Pancreas (tissue), 10 donors: ENCODE data around the gene FPR3. TPM values are rescaled to one million over a fixed set of nuclear protein-coding genes. Genes with fewer than 3 reads are reported as not detected.

Source experiments
- ATAC-seq, 4 donors: fragments of 200-7000 bp; cut with Tn5 transposase; one replicate each; pipeline versions ENCODE4 v1.8.0 to v1.9.1; 2020; ENCODE audit warnings: mild to moderate bottlenecking in 4 of 4, moderate library complexity in 4 of 4
- DNase-seq, 6 donors: peaks; one replicate each; pipeline ENCODE4 v3.0.0-alpha.2; 2020
- FAIRE-seq: peaks from 2 replicates; lab custom pipeline; 2012; peaks lifted over from hg19 to GRCh38; lab: Jason Lieb, UNC
- H3K27ac ChIP-seq, 4 donors: fragments of 200-600 bp; sonication (generic); 1 replicate in 3 of 4; 2 replicates in 1 of 4; pipeline versions ENCODE4 v1.5.0 to v1.8.0; 2020
- H3K27me3 ChIP-seq, 4 donors: fragments of 200-600 bp; one replicate each; pipeline ENCODE4 v1.8.0; 2021
- H3K36me3 ChIP-seq, 3 donors: fragments of 200-600 bp; sonication (generic) in 1 of 3; one replicate each; pipeline versions ENCODE4 v1.5.0 to v1.8.0; 2020 to 2021
- H3K4me1 ChIP-seq, 3 donors: fragments of 200-600 bp; one replicate each; pipeline ENCODE4 v1.8.0; 2021
- H3K4me3 ChIP-seq, 4 donors: fragments of 200-600 bp; sonication (generic) in 2 of 4; one replicate each; pipeline versions ENCODE4 v1.5.0 to v1.8.0; 2020 to 2021
- H3K9me3 ChIP-seq, 4 donors: fragments of 200-600 bp; one replicate each; pipeline ENCODE4 v1.8.0; 2021
- CTCF ChIP-seq, 4 donors: fragments of 200-600 bp; sonication (generic) in 3 of 4; IDR thresholded peaks; one replicate each; pipeline versions ENCODE4 v1.5.0 to v1.8.0; 2021; ENCODE audit warnings: antibody characterized with exemption in 4 of 4
- WGBS, 2 donors: extraction: QIAGEN DNeasy Blood & Tissue Kit; methylation state at CpG; one replicate each; pipeline ENCODE4 v1.1.7; 2013; 5-methylcytosine and 5-hydroxymethylcytosine counted together
- intact Hi-C, 3 donors: fragments of 100-400 bp; cut with DNase I; formaldehyde crosslinking; loops; one replicate each; pipeline versions ENCODE4 v1.11.1 to v1.14.2; 2022
- polyA plus RNA-seq, 2 donors: library from polyadenylated mRNA; stranded (reverse); fragments of 200-250 nt; gene quantifications; one replicate each; pipeline ENCODE4 v1.2.3, GENCODE V29; 2013
- total RNA-seq, 6 donors: library from RNA; stranded (reverse); fragmentation: NEBNext Ultra II Directional in 4 of 6; extraction: Animal tissue kit (Norgen Biotek cat#: 25700) in 4 of 6; gene quantifications; one replicate each; pipeline versions ENCODE4 v1.2.1 to v1.2.4, GENCODE V29; 2021 to 2023
- donor health status: healthy with polysubstance abuse.
- donor health status: DM: no; HTN: no; CAD: no; lungs with moderate emphysema.
- donor health status: DM: no; HTN: no; CAD: no.
- donor health status: control.
- donor health status: control.
- donor health status: Bipolar disorder and iron deficiency.
- donor health status: DM: yes; HTN: yes; CAD: no.
- donor health status: DM: no; HTN: no; CAD: no.
- donor health status: DM: no; HTN: no; CAD: no.
- donor health status: DM: yes; HTN: yes; CAD: no.

The FPR3 gene
- total and polyA plus RNA-seq, 8 donors: 0.32 to 10.4 (median 0.62) TPM

- no peak for TF ChIP-seq CTCF (IDR thresholded peaks at IDR 0.05)
- no peaks in the 10 kb centered on the region for H3K9me3 ChIP-seq
- no peak overlapping the region for H3K4me3 ChIP-seq
- FAIRE-seq (no peak), ATAC-seq (peak in 2 of 4 donors; percentile 76 to 83), DNase-seq (no peak)
- intact Hi-C loops: no loop called here
- peak overlapping the region in 2 of 4 donors; percentile 35 to 47 for H3K27ac ChIP-seq
- 85 to 88% methylated on average over 13 of the region's 13 CpGs for WGBS, 2 donors
- no peaks in the 10 kb centered on the region for H3K27me3 ChIP-seq
- no peaks in the 10 kb centered on the region for H3K36me3 ChIP-seq
- H3K4me1 ChIP-seq: no peaks in the 10 kb centered on the region
Observed at GRCh38 chr19:51824281-51825005, 29.5 kb downstream of the FPR3 start.

- DNase-seq: no peak
- peak in 2 of 4 donors; percentile 30 to 71 for ATAC-seq
- H3K36me3 ChIP-seq: no peaks in the 10 kb centered on the region
- H3K27me3 ChIP-seq: no peaks in the 10 kb centered on the region
- intact Hi-C loops: no loop called here
- H3K9me3 ChIP-seq: no peaks in the 10 kb centered on the region
- FAIRE-seq: no peak
- no peak overlapping the region for H3K4me3 ChIP-seq
- TF ChIP-seq CTCF (IDR thresholded peaks at IDR 0.05): no peak
- WGBS, 2 donors: 90 to 91% methylated on average over 2 of the region's 2 CpGs
- H3K4me1 ChIP-seq: no peaks in the 10 kb centered on the region
- H3K27ac ChIP-seq: no peak overlapping the region
Observed at GRCh38 chr19:51830274-51830673, 35.3 kb downstream of the FPR3 start.

GRCh38 chr19:51837145-51837544 is 42.2 kb downstream of the FPR3 start:
- no peaks in the 10 kb centered on the region for H3K27me3 ChIP-seq
- H3K9me3 ChIP-seq: no peaks in the 10 kb centered on the region
- H3K36me3 ChIP-seq: no peaks in the 10 kb centered on the region
- no peak for ATAC-seq
- 92 to 95% methylated on average over 2 of the region's 2 CpGs for WGBS, 2 donors
- no peak for DNase-seq
- FAIRE-seq: no peak
- no peak overlapping the region for H3K27ac ChIP-seq
- no peak overlapping the region for H3K4me3 ChIP-seq
- H3K4me1 ChIP-seq: no peaks in the 10 kb centered on the region
- intact Hi-C loops: no loop called here
- no peak for TF ChIP-seq CTCF (IDR thresholded peaks at IDR 0.05)

- no peak overlapping the region for H3K27ac ChIP-seq
- no peaks in the 10 kb centered on the region for H3K27me3 ChIP-seq
- FAIRE-seq: no peak
- TF ChIP-seq CTCF (IDR thresholded peaks at IDR 0.05): no peak
- no peaks in the 10 kb centered on the region for H3K4me1 ChIP-seq
- no peaks in the 10 kb centered on the region for H3K36me3 ChIP-seq
- intact Hi-C loops: no loop called here
- no peak for ATAC-seq
- H3K9me3 ChIP-seq: peaks cover 0 to 20% (median 4%) of the 10 kb centered on the region in 4 donors
- WGBS, 2 donors: 91 to 97% methylated on average over 2 of the region's 2 CpGs
- H3K4me3 ChIP-seq: no peak overlapping the region
- DNase-seq: no peak
Observed at GRCh38 chr19:51861870-51862622, 67.1 kb downstream of the FPR3 start.
